ENCODE results near the gene PLEK2. TPM values are rescaled to one million over a fixed set of nuclear protein-coding genes. Genes with fewer than 3 reads are reported as not detected.

Gene PLEK2
- total and polyA plus RNA-seq, 5 donors: 0.34 to 0.82 (median 0.37) TPM; not detected in 2

- DNase-seq: no peak
- no peak overlapping the region for H3K4me3 ChIP-seq (ENCODE audit: low read length)
- H3K27ac ChIP-seq (ENCODE audit: low read length): no peak overlapping the region
- no peaks in the 10 kb centered on the region for H3K9me3 ChIP-seq (ENCODE audit: control insufficient read depth, low read length)
- no peaks in the 10 kb centered on the region for H3K27me3 ChIP-seq (ENCODE audit: control insufficient read depth, insufficient read depth)
- no peak for ATAC-seq
- H3K4me1 ChIP-seq (ENCODE audit: control insufficient read depth, insufficient read depth, low read length): no peaks in the 10 kb centered on the region
- WGBS: 47% methylated on average over 2 of the region's 2 CpGs
- intact Hi-C loops (cut with DNase I): no loop called here
Measured at GRCh38 chr14:67396381-67396970, 15.5 kb downstream of the PLEK2 start.

GRCh38 chr14:67395876-67396189 lies 16.1 kb downstream of the PLEK2 start:
- H3K4me3 ChIP-seq (ENCODE audit: low read length): no peak overlapping the region
- intact Hi-C loops (cut with DNase I): no loop called here
- no peak for ATAC-seq
- WGBS: 79% methylated on average over 5 of the region's 5 CpGs
- H3K27ac ChIP-seq (ENCODE audit: low read length): no peak overlapping the region
- no peak for DNase-seq
- no peaks in the 10 kb centered on the region for H3K27me3 ChIP-seq (ENCODE audit: control insufficient read depth, insufficient read depth)
- H3K4me1 ChIP-seq (ENCODE audit: control insufficient read depth, insufficient read depth, low read length): no peaks in the 10 kb centered on the region
- H3K9me3 ChIP-seq (ENCODE audit: control insufficient read depth, low read length): no peaks in the 10 kb centered on the region

- no peak overlapping the region for H3K27ac ChIP-seq (ENCODE audit: low read length)
- intact Hi-C loops (cut with DNase I): no loop called here
- peak in 1 of 2 donors; percentile 23 for ATAC-seq
Measured at GRCh38 chr14:67395086-67395875, 16.7 kb downstream of the PLEK2 start.

GRCh38 chr14:67393689-67394088 lies 18.3 kb downstream of the PLEK2 start:
- ATAC-seq: no peak
- DNase-seq: no peak
- Histone ChIP-seq H3K4me3 (ENCODE audit: low read length) (no peak overlapping the region), H3K27me3 (ENCODE audit: control insufficient read depth, insufficient read depth) (no peaks in the 10 kb centered on the region), H3K27ac (ENCODE audit: low read length) (no peak overlapping the region), H3K4me1 (ENCODE audit: control insufficient read depth, insufficient read depth, low read length) (no peaks in the 10 kb centered on the region), H3K9me3 (ENCODE audit: control insufficient read depth, low read length) (no peaks in the 10 kb centered on the region)
- 71% methylated on average over 6 of the region's 6 CpGs for WGBS
- intact Hi-C loops (cut with DNase I): no loop called here

More at GRCh38 chr14:67395086-67395875, 16.7 kb downstream of the PLEK2 start:
- WGBS: 69% methylated on average over 16 of the region's 16 CpGs
- no peaks in the 10 kb centered on the region for H3K4me1 ChIP-seq (ENCODE audit: control insufficient read depth, insufficient read depth, low read length)
- no peak for DNase-seq
- H3K4me3 ChIP-seq (ENCODE audit: low read length): no peak overlapping the region
- H3K27me3 ChIP-seq (ENCODE audit: control insufficient read depth, insufficient read depth): no peaks in the 10 kb centered on the region
- H3K9me3 ChIP-seq (ENCODE audit: control insufficient read depth, low read length): no peaks in the 10 kb centered on the region

GRCh38 chr14:67392800-67393199 lies 19.2 kb downstream of the PLEK2 start:
- DNase-seq: no peak
- no peak overlapping the region for H3K27ac ChIP-seq (ENCODE audit: low read length)
- ATAC-seq: no peak
- H3K4me3 ChIP-seq (ENCODE audit: low read length): no peak overlapping the region
- H3K27me3 ChIP-seq (ENCODE audit: control insufficient read depth, insufficient read depth): no peaks in the 10 kb centered on the region
- intact Hi-C loops (cut with DNase I): no loop called here
- no peaks in the 10 kb centered on the region for H3K4me1 ChIP-seq (ENCODE audit: control insufficient read depth, insufficient read depth, low read length)
- WGBS: 72% methylated on average over 9 of the region's 9 CpGs
- no peaks in the 10 kb centered on the region for H3K9me3 ChIP-seq (ENCODE audit: control insufficient read depth, low read length)

- no peak for ATAC-seq
- H3K27me3 ChIP-seq (ENCODE audit: control insufficient read depth, insufficient read depth): no peaks in the 10 kb centered on the region
- no peak overlapping the region for H3K4me3 ChIP-seq (ENCODE audit: low read length)
- DNase-seq: no peak
- no peaks in the 10 kb centered on the region for H3K9me3 ChIP-seq (ENCODE audit: control insufficient read depth, low read length)
- intact Hi-C loops (cut with DNase I): no loop called here
- no peaks in the 10 kb centered on the region for H3K4me1 ChIP-seq (ENCODE audit: control insufficient read depth, insufficient read depth, low read length)
- H3K27ac ChIP-seq (ENCODE audit: low read length): no peak overlapping the region
- WGBS: 65% methylated on average over 3 of the region's 3 CpGs
Measured at GRCh38 chr14:67392123-67392522, 19.8 kb downstream of the PLEK2 start.

GRCh38 chr14:67391268-67391667 lies 20.7 kb downstream of the PLEK2 start:
- intact Hi-C loops (cut with DNase I): no loop called here
- WGBS: 67% methylated on average over 6 of the region's 6 CpGs

GRCh38 chr14:67389811-67390534 lies 22.0 kb downstream of the PLEK2 start:
- ATAC-seq (no peak), DNase-seq (no peak)
- 36% methylated on average over 1 of the region's 1 CpG for WGBS
- Histone ChIP-seq H3K27me3 (ENCODE audit: control insufficient read depth, insufficient read depth) (no peaks in the 10 kb centered on the region), H3K4me1 (ENCODE audit: control insufficient read depth, insufficient read depth, low read length) (no peaks in the 10 kb centered on the region), H3K27ac (ENCODE audit: low read length) (no peak overlapping the region), H3K9me3 (ENCODE audit: control insufficient read depth, low read length) (no peaks in the 10 kb centered on the region), H3K4me3 (ENCODE audit: low read length) (no peak overlapping the region)
- intact Hi-C loops (cut with DNase I): no loop called here

More at GRCh38 chr14:67391268-67391667, 20.7 kb downstream of the PLEK2 start:
- H3K4me1 ChIP-seq (ENCODE audit: control insufficient read depth, insufficient read depth, low read length): no peaks in the 10 kb centered on the region
- no peak for DNase-seq
- H3K27ac ChIP-seq (ENCODE audit: low read length): no peak overlapping the region
- H3K9me3 ChIP-seq (ENCODE audit: control insufficient read depth, low read length): no peaks in the 10 kb centered on the region
- no peak for ATAC-seq
- H3K4me3 ChIP-seq (ENCODE audit: low read length): no peak overlapping the region
- H3K27me3 ChIP-seq (ENCODE audit: control insufficient read depth, insufficient read depth): no peaks in the 10 kb centered on the region

- intact Hi-C loops (cut with DNase I): no loop called here
- 78% methylated on average over 3 of the region's 3 CpGs for whole genome bisulfite sequencing
- Histone ChIP-seq H3K27ac (ENCODE audit: low read length) (no peak overlapping the region), H3K4me1 (ENCODE audit: control insufficient read depth, insufficient read depth, low read length) (no peaks in the 10 kb centered on the region), H3K4me3 (ENCODE audit: low read length) (no peak overlapping the region), H3K27me3 (ENCODE audit: control insufficient read depth, insufficient read depth) (no peaks in the 10 kb centered on the region), H3K9me3 (ENCODE audit: control insufficient read depth, low read length) (no peaks in the 10 kb centered on the region)
- no peak for DNase-seq
- ATAC-seq: no peak
Measured at GRCh38 chr14:67389275-67389674, 22.7 kb downstream of the PLEK2 start.

GRCh38 chr14:67387195-67387594 lies 24.8 kb downstream of the PLEK2 start:
- Histone ChIP-seq H3K27me3 (ENCODE audit: control insufficient read depth, insufficient read depth) (no peaks in the 10 kb centered on the region), H3K27ac (ENCODE audit: low read length) (no peak overlapping the region), H3K4me1 (ENCODE audit: control insufficient read depth, insufficient read depth, low read length) (no peaks in the 10 kb centered on the region), H3K4me3 (ENCODE audit: low read length) (no peak overlapping the region), H3K9me3 (ENCODE audit: control insufficient read depth, low read length) (no peaks in the 10 kb centered on the region)
- WGBS: 76% methylated on average over 2 of the region's 2 CpGs
- intact Hi-C loops (cut with DNase I): no loop called here
- DNase-seq (no peak), ATAC-seq (no peak)

GRCh38 chr14:67385618-67386017 lies 26.3 kb downstream of the PLEK2 start:
- WGBS: 95% methylated on average over 2 of the region's 2 CpGs
- DNase-seq (no peak), ATAC-seq (no peak)
- no peak overlapping the region for H3K27ac ChIP-seq (ENCODE audit: low read length)
- H3K27me3 ChIP-seq (ENCODE audit: control insufficient read depth, insufficient read depth): no peaks in the 10 kb centered on the region
- intact Hi-C loops (cut with DNase I): no loop called here
- no peaks in the 10 kb centered on the region for H3K9me3 ChIP-seq (ENCODE audit: control insufficient read depth, low read length)
- no peak overlapping the region for H3K4me3 ChIP-seq (ENCODE audit: low read length)
- H3K4me1 ChIP-seq (ENCODE audit: control insufficient read depth, insufficient read depth, low read length): no peaks in the 10 kb centered on the region
